ENCODE results near the gene SSTR3.

The SSTR3 gene

DNA sequence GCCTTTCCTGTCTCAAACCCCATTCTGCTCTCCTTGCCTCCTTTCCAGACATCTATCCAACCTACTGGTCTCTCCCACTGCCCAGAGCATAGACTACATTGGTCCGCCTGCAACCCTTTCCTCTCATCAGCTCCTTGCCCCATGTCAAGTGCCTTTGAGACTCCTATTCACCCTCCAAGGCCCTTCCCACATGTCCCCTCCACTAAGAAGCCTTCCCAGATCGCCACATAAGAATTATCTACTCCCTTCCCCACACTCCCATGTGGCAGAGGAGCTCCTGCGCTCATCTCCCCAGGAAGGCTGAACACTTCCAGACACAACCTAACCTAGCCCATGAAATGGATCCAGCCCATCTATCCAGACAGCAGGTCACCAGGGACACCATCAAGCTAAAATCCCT, 34.5 kb downstream of the SSTR3 start:
- H3K9ac ChIP-seq (ENCODE audit: low read length): no peak overlapping the region
- H3K27me3 ChIP-seq (ENCODE audit: low read length): no peaks in the 10 kb centered on the region
- H3F3A ChIP-seq (ENCODE audit: insufficient read depth): no peaks in the 10 kb centered on the region
- TF ChIP-seq, protein P1, sequence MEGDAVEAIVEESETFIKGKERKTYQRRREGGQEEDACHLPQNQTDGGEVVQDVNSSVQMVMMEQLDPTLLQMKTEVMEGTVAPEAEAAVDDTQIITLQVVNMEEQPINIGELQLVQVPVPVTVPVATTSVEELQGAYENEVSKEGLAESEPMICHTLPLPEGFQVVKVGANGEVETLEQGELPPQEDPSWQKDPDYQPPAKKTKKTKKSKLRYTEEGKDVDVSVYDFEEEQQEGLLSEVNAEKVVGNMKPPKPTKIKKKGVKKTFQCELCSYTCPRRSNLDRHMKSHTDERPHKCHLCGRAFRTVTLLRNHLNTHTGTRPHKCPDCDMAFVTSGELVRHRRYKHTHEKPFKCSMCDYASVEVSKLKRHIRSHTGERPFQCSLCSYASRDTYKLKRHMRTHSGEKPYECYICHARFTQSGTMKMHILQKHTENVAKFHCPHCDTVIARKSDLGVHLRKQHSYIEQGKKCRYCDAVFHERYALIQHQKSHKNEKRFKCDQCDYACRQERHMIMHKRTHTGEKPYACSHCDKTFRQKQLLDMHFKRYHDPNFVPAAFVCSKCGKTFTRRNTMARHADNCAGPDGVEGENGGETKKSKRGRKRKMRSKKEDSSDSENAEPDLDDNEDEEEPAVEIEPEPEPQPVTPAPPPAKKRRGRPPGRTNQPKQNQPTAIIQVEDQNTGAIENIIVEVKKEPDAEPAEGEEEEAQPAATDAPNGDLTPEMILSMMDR (IDR thresholded peaks at IDR 0.05; ENCODE audit: insufficient read depth, low read length, poor library complexity, severe bottlenecking): no peak
- TF ChIP-seq EZH2phosphoT487 (conservative IDR thresholded peaks at IDR 0.05; ENCODE audit: low read length): no peak
- no peak overlapping the region for H3K4me2 ChIP-seq (ENCODE audit: low read depth, low read length, poor library complexity, severe bottlenecking)
- no peaks in the 10 kb centered on the region for H3K9me3 ChIP-seq (ENCODE audit: insufficient read depth, low read length)
- H3K27ac ChIP-seq (ENCODE audit: low read depth, low read length): no peak overlapping the region
- H2AFZ ChIP-seq (ENCODE audit: low read depth, low read length, severe bottlenecking): no peak overlapping the region
- no peaks in the 10 kb centered on the region for H3K79me2 ChIP-seq (ENCODE audit: insufficient read depth, low read length)
- no peak overlapping the region for H3K4me3 ChIP-seq (ENCODE audit: insufficient read depth, low read length, poor library complexity, severe bottlenecking)
- H3K9me2 ChIP-seq (replicated peaks; ENCODE audit: insufficient read depth, low read length): no peaks in the 10 kb centered on the region
- H3K36me3 ChIP-seq (ENCODE audit: low read length): no peaks in the 10 kb centered on the region
- H4K20me1 ChIP-seq (ENCODE audit: low read depth, low read length): no peaks in the 10 kb centered on the region

DNA sequence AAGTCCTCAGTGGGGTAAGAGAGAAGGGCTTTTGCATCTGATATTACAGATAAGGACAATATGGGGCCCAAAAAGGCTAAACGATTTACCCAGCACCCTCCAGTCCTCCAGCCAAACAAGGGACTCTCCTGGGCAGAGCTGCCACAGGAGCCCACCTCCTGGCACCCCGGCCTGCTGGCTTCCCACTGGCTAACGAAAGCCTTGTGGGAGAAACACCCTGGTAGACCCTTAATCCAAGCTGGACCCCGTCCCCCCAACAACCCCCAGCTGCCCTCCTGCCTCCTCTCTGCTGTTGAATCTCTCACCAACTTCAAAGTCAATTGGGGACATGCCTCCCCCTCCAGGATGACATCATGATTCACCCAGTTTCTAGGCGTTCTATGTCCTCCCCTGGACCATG, 35.1 kb downstream of the SSTR3 start:
- no peaks in the 10 kb centered on the region for H3K9me2 ChIP-seq (replicated peaks; ENCODE audit: insufficient read depth, low read length)
- H3K79me2 ChIP-seq (ENCODE audit: insufficient read depth, low read length): no peaks in the 10 kb centered on the region
- no peaks in the 10 kb centered on the region for H3K36me3 ChIP-seq (ENCODE audit: low read length)
- H3K27ac ChIP-seq (ENCODE audit: low read depth, low read length): no peak overlapping the region
- TF ChIP-seq EZH2phosphoT487 (conservative IDR thresholded peaks at IDR 0.05; ENCODE audit: low read length): no peak
- TF ChIP-seq, protein P1 (IDR thresholded peaks at IDR 0.05; ENCODE audit: insufficient read depth, low read length, poor library complexity, severe bottlenecking): no peak
- H3K27me3 ChIP-seq (ENCODE audit: low read length): no peaks in the 10 kb centered on the region
- H3K9ac ChIP-seq (ENCODE audit: low read length): no peak overlapping the region
- H3K9me3 ChIP-seq (ENCODE audit: insufficient read depth, low read length): no peaks in the 10 kb centered on the region
- H2AFZ ChIP-seq (ENCODE audit: low read depth, low read length, severe bottlenecking): no peak overlapping the region
- H3F3A ChIP-seq (ENCODE audit: insufficient read depth): no peaks in the 10 kb centered on the region
- no peaks in the 10 kb centered on the region for H4K20me1 ChIP-seq (ENCODE audit: low read depth, low read length)
- H3K4me3 ChIP-seq (ENCODE audit: insufficient read depth, low read length, poor library complexity, severe bottlenecking): no peak overlapping the region
- no peak overlapping the region for H3K4me2 ChIP-seq (ENCODE audit: low read depth, low read length, poor library complexity, severe bottlenecking)

DNA sequence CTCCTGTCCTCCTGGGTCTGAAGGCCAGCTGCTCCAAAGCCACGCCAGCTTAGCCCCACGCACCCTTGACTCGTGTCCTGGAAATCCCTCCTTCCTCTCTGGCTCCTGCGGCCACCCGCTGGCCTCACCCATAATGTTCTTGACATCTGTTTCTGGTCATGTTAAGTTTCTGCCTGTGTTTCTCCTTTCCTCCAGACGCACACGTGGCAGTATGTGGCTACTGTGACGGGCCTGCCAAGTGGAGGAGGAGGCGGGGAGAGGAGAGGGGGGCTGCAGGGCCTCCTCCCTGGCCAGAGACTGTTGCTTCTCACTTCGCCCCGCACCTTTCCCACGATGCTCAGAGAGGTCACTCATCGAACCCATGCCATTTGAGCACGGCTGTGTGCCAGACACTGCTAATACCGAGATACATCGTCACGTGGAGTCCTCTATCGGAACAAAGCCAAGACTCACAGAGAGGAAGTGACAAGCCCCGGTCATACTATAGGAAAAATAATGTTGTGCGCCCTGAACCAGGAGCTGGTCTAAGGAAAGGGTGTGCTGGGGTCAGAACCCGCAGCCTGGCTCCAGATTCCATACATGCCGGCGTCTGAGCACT, 35.7 kb downstream of the SSTR3 start:
- 0 out of 2 replicates have a peak, but pooled peaks have one; percentile 21 for TF ChIP-seq EZH2phosphoT487 (conservative IDR thresholded peaks at IDR 0.05; ENCODE audit: low read length)
- TF ChIP-seq, protein P1 (IDR thresholded peaks at IDR 0.05; ENCODE audit: insufficient read depth, low read length, poor library complexity, severe bottlenecking): no peak
- no peaks in the 10 kb centered on the region for H3K36me3 ChIP-seq (ENCODE audit: low read length)
- no peaks in the 10 kb centered on the region for H3K9me2 ChIP-seq (replicated peaks; ENCODE audit: insufficient read depth, low read length)
- no peaks in the 10 kb centered on the region for H3F3A ChIP-seq (ENCODE audit: insufficient read depth)
- no peaks in the 10 kb centered on the region for H3K9me3 ChIP-seq (ENCODE audit: insufficient read depth, low read length)
- H3K27ac ChIP-seq (ENCODE audit: low read depth, low read length): no peak overlapping the region
- no peaks in the 10 kb centered on the region for H3K79me2 ChIP-seq (ENCODE audit: insufficient read depth, low read length)
- no peak overlapping the region for H3K4me3 ChIP-seq (ENCODE audit: insufficient read depth, low read length, poor library complexity, severe bottlenecking)
- no peaks in the 10 kb centered on the region for H3K27me3 ChIP-seq (ENCODE audit: low read length)
- no peaks in the 10 kb centered on the region for H4K20me1 ChIP-seq (ENCODE audit: low read depth, low read length)
- H2AFZ ChIP-seq (ENCODE audit: low read depth, low read length, severe bottlenecking): no peak overlapping the region
- H3K9ac ChIP-seq (ENCODE audit: low read length): no peak overlapping the region
- no peak overlapping the region for H3K4me2 ChIP-seq (ENCODE audit: low read depth, low read length, poor library complexity, severe bottlenecking)
